Measurements from ENCODE around the gene ADCY5.

Gene ADCY5

DNA sequence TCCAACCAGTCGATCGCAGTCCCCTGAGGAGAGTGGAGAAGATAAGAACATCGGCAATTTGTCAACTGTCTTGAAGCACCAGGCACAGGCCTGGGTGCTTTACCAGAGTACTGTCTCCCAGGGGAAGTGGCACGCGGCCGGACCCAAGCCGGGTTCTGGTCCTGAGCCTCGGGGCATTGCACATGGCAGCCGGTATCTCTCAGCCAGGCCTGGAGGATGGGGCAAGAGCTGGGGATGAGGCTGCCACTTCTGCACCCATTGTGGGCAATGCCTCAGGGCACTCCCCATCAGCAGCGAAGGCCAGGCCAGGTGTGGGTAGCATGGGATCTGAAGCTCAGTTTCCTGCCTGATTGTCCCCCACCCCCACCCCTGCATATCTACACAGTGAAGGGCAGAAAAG is 77.5 kb downstream of the ADCY5 start:
- Histone ChIP-seq H3K4me3 (no peak overlapping the region), H3K27ac (peak overlapping the region in 1 of 2 donors; percentile 71)
- TF ChIP-seq, protein P1, sequence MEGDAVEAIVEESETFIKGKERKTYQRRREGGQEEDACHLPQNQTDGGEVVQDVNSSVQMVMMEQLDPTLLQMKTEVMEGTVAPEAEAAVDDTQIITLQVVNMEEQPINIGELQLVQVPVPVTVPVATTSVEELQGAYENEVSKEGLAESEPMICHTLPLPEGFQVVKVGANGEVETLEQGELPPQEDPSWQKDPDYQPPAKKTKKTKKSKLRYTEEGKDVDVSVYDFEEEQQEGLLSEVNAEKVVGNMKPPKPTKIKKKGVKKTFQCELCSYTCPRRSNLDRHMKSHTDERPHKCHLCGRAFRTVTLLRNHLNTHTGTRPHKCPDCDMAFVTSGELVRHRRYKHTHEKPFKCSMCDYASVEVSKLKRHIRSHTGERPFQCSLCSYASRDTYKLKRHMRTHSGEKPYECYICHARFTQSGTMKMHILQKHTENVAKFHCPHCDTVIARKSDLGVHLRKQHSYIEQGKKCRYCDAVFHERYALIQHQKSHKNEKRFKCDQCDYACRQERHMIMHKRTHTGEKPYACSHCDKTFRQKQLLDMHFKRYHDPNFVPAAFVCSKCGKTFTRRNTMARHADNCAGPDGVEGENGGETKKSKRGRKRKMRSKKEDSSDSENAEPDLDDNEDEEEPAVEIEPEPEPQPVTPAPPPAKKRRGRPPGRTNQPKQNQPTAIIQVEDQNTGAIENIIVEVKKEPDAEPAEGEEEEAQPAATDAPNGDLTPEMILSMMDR (IDR thresholded peaks at IDR 0.05) = no peak
- no peak for DNase-seq (ENCODE audit: low spot score)

GRCh38 chr3:123370819-123371218 is 78.1 kb downstream of the ADCY5 start:
- TF ChIP-seq, protein P1 (IDR thresholded peaks at IDR 0.05) = no peak
- no peak for DNase-seq (ENCODE audit: low spot score)
- peak overlapping the region in 1 of 2 donors; percentile 48 for H3K27ac ChIP-seq
- H3K4me3 ChIP-seq = no peak overlapping the region

DNA sequence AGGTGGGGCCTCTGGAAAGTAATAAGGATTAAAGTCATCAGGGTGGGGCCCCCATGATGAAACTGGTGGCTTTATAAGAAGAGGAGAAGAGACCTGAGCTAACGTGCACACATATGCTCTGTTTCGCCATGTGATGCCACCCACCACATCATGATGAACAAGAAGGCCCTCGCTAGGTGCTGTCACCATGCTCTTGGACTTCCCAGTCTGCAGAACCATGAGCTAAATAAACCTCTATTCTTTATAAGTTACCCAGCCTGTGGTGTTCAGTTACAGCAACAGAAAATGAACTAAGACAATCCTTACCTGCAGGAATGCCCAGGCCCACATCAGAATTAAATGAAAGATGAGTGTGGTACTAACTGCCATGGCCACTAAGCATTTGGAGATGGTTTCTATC is 79.8 kb downstream of the ADCY5 start:
- TF ChIP-seq, protein P1 (IDR thresholded peaks at IDR 0.05) = no peak

GRCh38 chr3:123367467-123368154 is 81.3 kb downstream of the ADCY5 start:
- no peak for DNase-seq (ENCODE audit: low spot score)
- Histone ChIP-seq H3K4me3 (no peak overlapping the region), H3K27ac (no peak overlapping the region)
- TF ChIP-seq, protein P1 (IDR thresholded peaks at IDR 0.05) = no peak

More for the DNA sequence above, 79.8 kb downstream of the ADCY5 start:
- no peak overlapping the region for H3K4me3 ChIP-seq
- DNase-seq (ENCODE audit: low spot score) = no peak
- H3K27ac ChIP-seq = peak overlapping the region in 1 of 2 donors; percentile 36

DNA sequence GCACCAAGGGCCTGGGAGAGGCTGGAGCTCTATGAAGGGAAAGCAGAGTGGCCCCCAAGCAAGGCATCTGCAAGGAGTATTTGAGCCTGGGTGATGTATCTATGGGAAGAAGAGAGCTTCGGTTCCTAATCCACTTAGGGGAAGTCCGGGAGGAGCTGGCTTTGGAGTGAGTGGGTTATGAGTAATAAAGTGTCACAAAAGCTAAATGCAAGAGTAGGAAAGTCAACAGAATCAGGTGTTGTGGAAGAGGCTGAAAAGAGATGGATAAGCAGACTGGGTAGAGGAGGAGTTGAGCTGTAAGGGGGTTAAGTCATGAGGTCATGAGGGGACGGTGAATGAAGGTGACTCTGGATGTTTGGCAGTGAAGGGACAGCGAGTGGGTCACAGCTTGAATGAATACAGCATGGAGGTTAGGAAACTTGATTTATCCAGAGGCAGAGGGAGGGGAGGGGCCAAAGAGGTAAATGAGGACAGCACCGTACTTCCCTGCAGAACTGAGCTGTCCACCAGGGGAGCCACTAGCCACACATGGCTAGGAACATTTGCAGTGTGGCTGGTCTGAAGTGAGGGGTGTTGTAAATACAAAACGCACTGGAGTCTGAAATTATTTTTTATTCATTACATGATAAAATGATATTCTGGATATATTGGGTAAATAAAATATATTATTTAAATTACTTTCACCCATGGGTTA is 83.3 kb downstream of the ADCY5 start:
- TF ChIP-seq, protein P1 (IDR thresholded peaks at IDR 0.05) = peak; percentile 26
- peak overlapping the region in 1 of 2 donors; percentile 25 for H3K27ac ChIP-seq
- no peak overlapping the region for H3K4me3 ChIP-seq
- DNase-seq (ENCODE audit: low spot score) = no peak

DNA sequence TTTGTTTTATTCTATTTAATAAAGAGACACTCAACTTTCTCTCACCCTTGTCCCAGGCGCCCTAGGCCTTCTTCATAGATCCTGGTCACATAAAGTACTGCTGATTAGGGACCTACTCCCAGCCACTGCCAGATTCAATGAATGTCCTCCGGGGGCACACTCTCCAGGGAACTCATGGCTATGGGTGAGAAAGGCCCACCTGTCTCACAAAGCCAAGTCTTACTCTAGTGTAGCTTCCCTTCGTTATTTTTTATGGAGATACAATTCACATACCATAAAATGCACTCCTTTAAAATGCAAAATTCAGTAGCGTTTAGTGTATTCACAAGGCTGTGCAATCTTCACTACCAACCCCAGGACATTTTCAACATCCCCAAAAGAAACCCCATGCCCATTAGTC is 87.8 kb downstream of the ADCY5 start:
- Histone ChIP-seq H3K27ac (no peak overlapping the region), H3K4me3 (no peak overlapping the region)
- DNase-seq (ENCODE audit: low spot score) = no peak
- TF ChIP-seq, protein P1 (IDR thresholded peaks at IDR 0.05) = no peak

- TF ChIP-seq, protein P1 (IDR thresholded peaks at IDR 0.05) = no peak
- no peak overlapping the region for H3K4me3 ChIP-seq
- no peak for DNase-seq (ENCODE audit: low spot score)
- H3K27ac ChIP-seq = no peak overlapping the region
These were observed 91.6 kb downstream of the ADCY5 start for GRCh38 chr3:123357275-123357674.

Measured in coronary artery (tissue), 2 donors.